BJ (cell line): ENCODE data around the gene CAPN9. TPM values are rescaled to one million over a fixed set of nuclear protein-coding genes. Genes with fewer than 3 reads are reported as not detected.

ENCODE experiments used
- CTCF ChIA-PET: fragments of 350-600 bp; formaldehyde crosslinking; extraction: SDS; loops from one replicate; lab custom pipeline; 2021; ENCODE audit warnings: antibody characterized with exemption, inconsistent platforms; lab: Yijun Ruan, JAX
- POLR2A ChIA-PET: fragments of 300-600 bp; sonication (Branson Sonifier 250); formaldehyde crosslinking; extraction: SDS; loops from one replicate; lab custom pipeline; 2021; ENCODE audit warnings: antibody characterized with exemption; lab: Charles Lee
- DNase-seq: peaks from one replicate; pipeline ENCODE4 v3.0.0-alpha.2; 2011; ENCODE audit warnings: low read depth
- H3K27me3 ChIP-seq: 2 replicates; pipeline ENCODE4 v1.6.0; 2011; ENCODE audit warnings: low read length; ENCODE audit not compliant: control insufficient read depth, insufficient read depth
- H3K36me3 ChIP-seq: 2 replicates; pipeline ENCODE4 v1.5.1; 2011; ENCODE audit warnings: low read length; ENCODE audit not compliant: control insufficient read depth, insufficient read depth
- H3K4me3 ChIP-seq: 2 replicates; pipeline ENCODE4 v1.5.1; 2011; ENCODE audit warnings: low read depth, mild to moderate bottlenecking, control low read depth, low read length
- polyA plus RNA-seq: library from polyadenylated mRNA; depleted of rRNA; stranded (reverse); fragments of >200 nt; gene quantifications from 2 replicates; pipeline ENCODE4 v1.2.3, GENCODE V29; 2011; rRNA removed
- small RNA-seq: library from RNA; depleted of rRNA; stranded (forward); fragments of <200 nt; gene quantifications from one replicate; pipeline ENCODE3, GENCODE V24; 2012; ENCODE audit warnings: low replicate concordance, low read depth; ENCODE audit not compliant: insufficient read length
- TF ChIP-seq, protein P1 (sequence below): IDR thresholded peaks from 2 replicates; pipeline ENCODE4 v1.5.1; 2011; ENCODE audit warnings: low read depth, mild to moderate bottlenecking, control low read depth, inconsistent platforms, low read length, moderate library complexity; ENCODE audit not compliant: insufficient read depth

The CAPN9 gene
- polyA plus RNA-seq, 1 experiment: not detected

DNA sequence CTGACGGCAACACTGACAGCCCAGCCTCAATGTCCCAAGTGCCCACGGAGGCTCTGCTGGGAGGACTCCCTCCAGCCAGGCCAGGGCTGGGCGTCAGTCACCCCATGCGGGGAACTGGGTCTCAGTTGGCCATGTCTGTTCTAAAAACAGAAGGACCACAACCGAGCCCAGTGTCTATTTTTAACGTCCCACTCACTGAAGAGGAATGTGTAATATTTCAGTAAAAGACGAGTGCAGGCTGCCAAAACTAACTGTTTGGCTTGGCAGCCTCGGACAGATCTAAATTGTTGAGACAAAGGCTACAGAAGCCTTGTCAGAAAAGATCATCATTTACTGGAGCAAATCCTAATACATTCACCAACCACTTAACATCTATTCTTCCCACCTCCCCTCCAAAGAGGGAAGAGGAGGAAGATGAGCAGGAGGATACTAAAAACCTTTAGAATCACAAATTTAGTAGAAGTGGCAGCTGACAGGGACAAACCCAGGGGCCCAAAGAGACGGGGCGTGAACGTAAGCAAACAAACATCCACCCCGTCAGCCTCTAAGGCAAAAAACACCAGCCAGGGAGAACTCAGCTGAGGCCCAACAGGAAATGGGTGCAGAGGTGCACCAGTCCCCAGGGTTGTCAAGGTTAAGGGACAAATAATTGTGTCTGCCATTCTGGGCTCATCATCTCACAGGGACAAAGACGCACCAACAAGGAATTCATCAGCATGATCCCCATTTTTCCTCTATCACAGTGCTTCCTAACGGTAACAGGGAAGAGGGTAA, 102.5 kb downstream of the CAPN9 start:
- ChIA-PET POLR2A (no interaction called here), CTCF (interaction anchor here (0.6 to 2.1 kb wide), 2 partner anchors 12 to 68 kb away, joined by 3 to 6 read pairs; no protein-coding TSS in a partner anchor)
- DNase-seq: peak; percentile 91
- TF ChIP-seq, protein P1, sequence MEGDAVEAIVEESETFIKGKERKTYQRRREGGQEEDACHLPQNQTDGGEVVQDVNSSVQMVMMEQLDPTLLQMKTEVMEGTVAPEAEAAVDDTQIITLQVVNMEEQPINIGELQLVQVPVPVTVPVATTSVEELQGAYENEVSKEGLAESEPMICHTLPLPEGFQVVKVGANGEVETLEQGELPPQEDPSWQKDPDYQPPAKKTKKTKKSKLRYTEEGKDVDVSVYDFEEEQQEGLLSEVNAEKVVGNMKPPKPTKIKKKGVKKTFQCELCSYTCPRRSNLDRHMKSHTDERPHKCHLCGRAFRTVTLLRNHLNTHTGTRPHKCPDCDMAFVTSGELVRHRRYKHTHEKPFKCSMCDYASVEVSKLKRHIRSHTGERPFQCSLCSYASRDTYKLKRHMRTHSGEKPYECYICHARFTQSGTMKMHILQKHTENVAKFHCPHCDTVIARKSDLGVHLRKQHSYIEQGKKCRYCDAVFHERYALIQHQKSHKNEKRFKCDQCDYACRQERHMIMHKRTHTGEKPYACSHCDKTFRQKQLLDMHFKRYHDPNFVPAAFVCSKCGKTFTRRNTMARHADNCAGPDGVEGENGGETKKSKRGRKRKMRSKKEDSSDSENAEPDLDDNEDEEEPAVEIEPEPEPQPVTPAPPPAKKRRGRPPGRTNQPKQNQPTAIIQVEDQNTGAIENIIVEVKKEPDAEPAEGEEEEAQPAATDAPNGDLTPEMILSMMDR: no peak
- Histone ChIP-seq H3K36me3 (peaks cover 17% of the 10 kb centered on the region), H3K4me3 (no peak overlapping the region), H3K27me3 (no peaks in the 10 kb centered on the region)

DNA sequence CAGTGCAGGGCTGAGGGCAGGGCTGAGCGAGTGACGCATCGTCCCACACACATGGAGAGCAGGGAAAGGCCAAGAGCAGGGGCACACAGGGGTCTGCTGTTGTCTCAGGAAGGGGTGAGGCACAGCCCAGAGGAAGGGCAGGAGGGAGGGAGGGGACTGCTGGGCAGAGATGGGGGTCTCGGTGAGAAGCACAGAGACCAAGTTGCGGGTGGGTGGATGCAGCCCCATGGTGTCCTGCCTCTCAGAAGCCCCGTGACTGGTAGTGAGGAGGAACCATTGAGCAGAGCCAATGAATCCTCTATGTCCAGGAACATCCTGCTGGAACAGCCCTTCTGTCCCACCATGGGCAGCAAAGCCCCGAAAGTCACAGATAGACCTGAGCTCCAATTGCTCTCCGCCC, 103.4 kb downstream of the CAPN9 start:
- Histone ChIP-seq H3K36me3 (peaks cover 20% of the 10 kb centered on the region), H3K27me3 (no peaks in the 10 kb centered on the region), H3K4me3 (no peak overlapping the region)
- ChIA-PET CTCF (no interaction called here), POLR2A (no interaction called here)
- TF ChIP-seq, protein P1: no peak
- no peak for DNase-seq

DNA sequence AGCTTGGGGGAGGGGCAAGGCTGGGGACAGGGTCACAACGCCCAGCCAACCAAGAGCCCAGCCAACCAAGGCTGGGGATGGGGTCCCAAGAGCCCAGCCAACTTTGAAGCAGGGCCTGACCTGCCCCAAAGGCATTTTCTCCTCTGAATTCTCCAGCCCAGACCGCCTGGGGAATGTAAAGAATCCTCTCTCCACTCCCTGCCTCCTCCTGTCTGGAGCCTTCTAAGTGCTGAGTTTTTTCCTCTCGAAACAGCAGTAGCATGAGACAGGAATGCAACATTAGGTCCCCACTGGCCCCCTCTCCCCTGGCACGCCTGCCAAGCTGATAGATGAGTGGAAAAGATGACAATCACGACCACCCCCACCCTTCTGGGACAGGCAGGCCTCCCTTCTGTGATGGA, 104.1 kb downstream of the CAPN9 start:
- POLR2A ChIA-PET: no interaction called here
- Histone ChIP-seq H3K4me3 (no peak overlapping the region), H3K36me3 (peaks cover 20% of the 10 kb centered on the region), H3K27me3 (no peaks in the 10 kb centered on the region)
- CTCF ChIA-PET: interaction anchor here (1.2 to 1.8 kb wide), 2 partner anchors 15 to 53 kb away, joined by 3 to 6 read pairs; no protein-coding TSS in a partner anchor
- TF ChIP-seq, protein P1: no peak
- DNase-seq: no peak

Small RNA genes within 50 kb of the gene (small RNA-seq; reads per million reads assigned to genes)
- gene RNA5SP79: not detected

Other genes with a start within 250 kb of the CAPN9 start
- 12.0 and 16.3 TPM in 2 replicates for gene COG2, start 104.9 kb upstream of the CAPN9 start, polyA plus RNA-seq
- 2.1 and 4.1 TPM in 2 replicates for gene AGT, start 33.3 kb upstream of the CAPN9 start, polyA plus RNA-seq
- gene C1orf198, start 121.1 kb downstream of the CAPN9 start, polyA plus RNA-seq: 186 and 195 TPM in 2 replicates
- gene TTC13, start 231.5 kb downstream of the CAPN9 start, polyA plus RNA-seq: 7.4 and 12.5 TPM in 2 replicates
- gene ARV1, start 231.7 kb downstream of the CAPN9 start, polyA plus RNA-seq: 14.1 and 30.7 TPM in 2 replicates